HG03460 (cell line): ENCODE data around the gene FOLH1.
"Not testable (repeated sequence)": the region's sequence is repeated elsewhere in the genome, so short reads cannot be mapped to it uniquely, and the experiment has no call there.

ENCODE experiments used
- ATAC-seq: cut with Tn5 transposase; IDR thresholded peaks from one replicate; pipeline ENCODE4 v1.9.1; 2021; ENCODE audit not compliant: unreplicated experiment

FOLH1 gene

DNA sequence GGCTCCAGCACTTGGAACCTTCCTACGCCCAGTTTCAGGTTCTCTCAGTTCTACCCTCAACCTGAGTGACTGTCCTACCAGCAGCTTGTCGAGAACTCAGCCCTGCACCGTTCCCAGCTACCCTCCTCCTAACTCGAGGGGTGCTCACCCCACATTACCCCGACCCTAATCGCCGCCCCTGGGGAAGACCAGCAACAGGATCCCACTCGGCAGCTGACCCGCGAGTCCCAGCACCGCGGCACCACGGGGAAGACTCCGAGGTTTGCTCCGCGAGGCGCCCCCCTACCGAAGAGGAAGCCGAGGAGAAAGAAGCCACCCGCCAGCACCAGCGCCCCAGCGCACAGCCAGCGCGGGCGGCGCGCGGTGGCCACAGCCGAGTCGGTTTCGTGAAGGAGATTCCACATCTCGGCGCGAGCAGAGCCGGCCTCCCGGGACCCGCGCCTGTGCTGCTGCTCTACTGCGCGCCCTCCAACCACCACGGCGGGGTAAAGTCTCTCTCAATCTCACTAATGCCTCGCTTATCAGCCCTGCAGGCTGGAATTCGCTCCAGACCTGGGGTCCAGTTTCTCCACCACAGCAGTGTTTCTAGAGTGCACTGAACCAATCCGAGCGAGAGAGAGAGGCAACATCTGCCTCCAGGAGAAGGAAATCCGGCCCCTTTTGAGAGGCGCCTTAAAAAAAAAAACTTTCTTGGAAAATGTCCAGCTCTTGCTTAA is at the start of gene FOLH1:
Gene FOLH1, minus strand, starts transcription at position 597 of the 716 bp plus-strand sequence. Its CDS starts 193 bp downstream, at position 404.
- ATAC-seq = no peak

DNA sequence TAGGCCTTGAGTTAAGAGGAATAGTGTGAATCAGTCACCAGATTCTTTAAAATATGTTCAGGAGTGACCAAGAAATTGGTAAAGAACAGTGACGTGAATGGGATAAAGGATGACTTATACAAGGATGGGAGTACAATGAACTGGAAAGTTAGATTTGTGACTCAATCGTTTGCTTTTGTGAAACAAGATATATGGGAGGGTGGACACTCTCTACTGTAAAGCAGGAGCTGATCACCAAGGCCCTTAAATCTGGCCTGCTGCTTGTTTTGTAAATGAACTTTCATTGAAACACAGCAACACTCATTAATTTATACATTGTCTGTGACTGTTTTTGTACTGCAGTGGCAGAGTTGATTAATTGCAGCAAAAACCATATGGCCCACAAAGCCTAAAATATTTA is 46.7 kb upstream of the FOLH1 start:
- not testable (repeated sequence) for ATAC-seq

DNA sequence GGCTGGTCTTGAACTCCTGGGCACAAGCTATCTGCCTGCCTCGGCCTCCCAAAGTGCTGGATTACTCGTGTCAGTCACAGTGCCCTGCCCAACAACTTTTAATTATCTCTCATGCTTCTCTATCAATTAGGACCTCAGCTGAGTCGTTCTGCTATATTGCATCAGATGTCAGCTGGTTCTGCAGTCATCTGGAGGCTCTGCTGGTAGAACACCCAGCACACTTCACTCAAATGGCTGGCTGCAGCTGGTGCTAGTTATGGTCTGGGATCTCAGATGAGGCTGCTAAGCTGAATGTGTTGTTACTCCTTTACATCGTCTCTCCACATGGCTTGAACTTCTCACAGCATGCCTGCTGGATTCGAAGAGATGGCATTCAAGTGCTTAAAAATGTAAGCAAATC is 42.8 kb upstream of the FOLH1 start:
- not testable (repeated sequence) for ATAC-seq

- not testable (repeated sequence) for ATAC-seq
Measured at GRCh38 chr11:49250398-49251115, 42.2 kb upstream of the FOLH1 start.

DNA sequence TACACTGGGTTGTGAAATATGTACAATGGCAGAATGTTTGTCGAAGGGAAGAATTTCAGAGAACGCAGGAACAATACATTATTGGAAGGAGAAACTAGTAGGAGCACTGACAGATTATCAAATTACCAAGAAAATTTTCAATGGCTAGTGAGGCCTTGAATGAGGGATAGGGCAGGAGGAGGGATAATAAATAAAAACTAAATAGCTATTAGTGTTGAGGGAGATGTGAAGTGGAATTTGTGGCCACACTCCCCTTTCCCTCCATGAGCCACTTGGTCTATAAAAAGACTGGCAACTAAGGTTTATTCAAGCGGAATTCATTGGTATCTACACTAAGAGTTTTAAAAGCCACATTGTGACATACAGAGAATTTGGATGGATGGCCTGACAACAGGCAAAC is 41.0 kb upstream of the FOLH1 start:
- not testable (repeated sequence) for ATAC-seq

DNA sequence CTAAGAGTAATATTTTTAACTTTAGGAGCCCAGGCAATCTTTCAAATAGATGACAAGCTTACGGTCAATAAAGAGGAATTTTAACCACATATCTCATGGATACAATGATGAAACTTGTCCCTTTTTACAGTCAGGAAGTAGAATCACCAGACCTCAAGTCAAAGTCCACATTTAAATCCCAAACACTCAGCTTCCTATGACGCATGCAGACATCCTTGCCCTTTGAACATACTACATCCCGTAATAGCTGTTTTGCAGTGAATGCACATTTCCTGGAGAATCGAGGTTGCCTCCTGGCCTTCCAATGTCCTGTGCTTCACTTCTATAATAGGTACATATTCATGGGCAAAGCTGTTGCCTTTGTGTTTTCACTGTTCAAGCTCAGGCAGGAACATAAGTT is 25.3 kb upstream of the FOLH1 start:
- ATAC-seq = not testable (repeated sequence)

GRCh38 chr11:49233019-49233418 is 24.6 kb upstream of the FOLH1 start:
- not testable (repeated sequence) for ATAC-seq

DNA sequence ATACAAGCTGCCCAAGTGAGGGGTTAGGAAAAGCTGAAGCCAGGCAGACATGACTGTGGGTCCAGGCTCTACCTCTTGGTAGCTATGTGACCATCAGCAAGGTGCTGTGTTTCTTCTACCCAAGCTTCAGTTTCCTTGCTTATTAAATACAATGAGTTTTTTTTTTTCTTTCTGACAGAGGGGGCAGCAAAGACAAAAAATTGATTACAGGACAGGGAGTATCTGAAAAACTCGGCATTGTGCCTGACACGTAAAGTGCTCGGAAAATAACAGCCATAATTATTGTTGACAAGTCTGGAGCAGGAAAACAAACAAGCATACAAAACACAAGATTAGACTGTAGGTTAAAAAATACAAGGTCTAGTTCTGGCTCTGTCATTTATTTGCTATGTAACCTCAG is 23.3 kb upstream of the FOLH1 start:
- not testable (repeated sequence) for ATAC-seq

DNA sequence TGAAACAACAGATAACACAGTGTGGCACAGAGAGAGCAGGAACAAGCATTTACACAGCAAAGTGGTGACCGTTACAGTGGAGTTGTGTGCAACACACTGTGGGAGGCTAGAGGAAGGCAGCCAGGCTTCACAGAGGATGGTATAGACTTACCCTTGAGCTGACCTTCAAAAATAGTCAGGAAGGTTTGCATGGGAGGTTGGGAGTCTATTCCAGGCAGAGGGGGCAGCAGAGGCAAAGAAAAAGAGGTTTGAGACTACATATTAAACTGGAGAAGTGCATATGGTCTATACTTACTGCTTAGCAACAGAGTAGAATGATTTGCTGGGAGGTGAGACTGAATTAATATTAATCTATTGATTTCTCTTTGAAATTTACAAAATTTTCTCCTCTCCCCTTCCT is 22.1 kb upstream of the FOLH1 start:
- not testable (repeated sequence) for ATAC-seq

DNA sequence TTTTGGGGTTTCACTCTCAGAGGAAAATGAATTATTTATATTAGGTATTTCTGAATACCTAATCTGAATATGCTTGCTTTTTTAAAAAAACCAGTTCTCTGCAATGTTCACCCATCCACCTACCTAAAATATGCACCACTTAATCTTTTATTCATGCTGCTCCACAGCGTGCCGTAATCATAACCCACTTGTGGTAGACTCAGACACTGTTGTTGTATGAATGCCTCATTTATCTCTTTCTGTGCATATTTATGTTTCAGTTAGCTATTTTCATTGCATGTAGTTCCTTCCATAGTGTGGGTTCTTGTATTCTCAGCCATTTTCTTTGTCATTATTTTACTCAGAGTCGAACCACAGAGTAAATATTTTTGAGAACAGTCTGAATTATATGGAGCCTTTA is 21.6 kb upstream of the FOLH1 start:
- ATAC-seq = not testable (repeated sequence)

DNA sequence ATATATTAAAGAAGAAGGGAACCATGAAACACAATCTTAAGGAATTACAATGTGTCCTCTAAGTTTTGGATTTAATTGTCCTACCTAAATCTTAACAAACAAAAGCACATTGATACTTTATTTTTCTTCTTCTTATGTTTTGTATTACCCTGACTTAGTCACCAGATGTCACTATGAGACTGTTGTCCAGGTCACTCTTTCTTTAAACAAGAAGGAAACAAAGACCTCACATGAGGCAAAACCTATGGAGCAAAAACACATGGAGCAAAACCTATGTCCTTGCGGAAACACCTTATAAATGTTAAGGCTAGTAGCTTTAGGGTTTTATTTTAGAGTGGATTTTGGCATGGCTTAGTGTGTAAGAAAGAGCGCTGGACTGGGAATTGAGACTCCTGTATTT is 20.7 kb upstream of the FOLH1 start:
- not testable (repeated sequence) for ATAC-seq

DNA sequence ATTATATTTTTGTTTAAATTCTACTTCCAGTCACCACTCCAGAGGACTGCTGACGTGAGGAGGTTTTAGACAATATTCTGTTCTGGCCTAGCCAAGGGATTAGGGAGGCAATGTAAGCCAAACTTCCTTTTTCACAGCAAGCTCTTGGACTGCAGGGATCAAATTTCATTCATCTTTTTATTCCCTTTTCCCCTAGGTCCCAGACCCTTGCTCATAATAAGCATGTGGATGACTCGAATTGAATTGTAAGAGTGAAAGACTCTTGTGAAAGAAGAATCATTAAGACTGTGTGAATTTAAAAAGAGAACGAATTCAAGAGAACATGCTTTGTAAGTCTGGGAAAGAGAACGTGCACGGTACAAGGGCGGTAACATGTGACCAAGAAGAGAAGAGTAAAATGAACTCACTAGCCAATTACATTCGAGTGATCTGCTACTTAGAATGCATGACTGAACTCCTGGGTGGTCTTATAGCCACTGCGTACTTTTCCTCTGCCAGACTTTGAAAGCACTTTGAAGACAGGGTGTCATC is 16.9 kb upstream of the FOLH1 start:
- ATAC-seq = not testable (repeated sequence)

GRCh38 chr11:49221112-49221511 is 12.7 kb upstream of the FOLH1 start:
- no peak for ATAC-seq

DNA sequence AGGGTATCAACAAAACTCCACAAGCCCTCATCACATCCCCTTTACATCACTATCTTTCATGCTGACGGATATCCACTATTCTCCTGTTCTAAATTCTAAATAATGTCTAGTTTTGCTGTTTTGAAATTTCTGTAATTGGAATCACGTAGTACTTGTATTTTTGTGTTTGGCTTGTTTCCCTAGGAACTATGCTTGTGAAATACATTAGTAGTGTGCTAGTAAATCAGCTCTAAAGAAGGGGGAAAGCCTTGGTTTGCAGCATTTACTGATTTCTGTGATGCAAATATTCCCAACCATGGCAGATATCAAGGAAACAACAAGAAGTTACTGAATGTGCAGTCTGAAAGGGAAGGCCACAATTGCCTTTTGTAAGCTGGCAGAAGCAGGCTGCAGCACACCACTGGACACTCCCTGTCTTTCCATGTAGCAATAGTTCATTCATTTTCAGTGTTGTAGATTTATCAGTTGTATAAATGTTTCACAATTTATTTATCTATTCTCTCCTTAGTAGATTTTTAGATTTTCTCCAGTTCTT is 4.7 kb upstream of the FOLH1 start:
- no peak for ATAC-seq

DNA sequence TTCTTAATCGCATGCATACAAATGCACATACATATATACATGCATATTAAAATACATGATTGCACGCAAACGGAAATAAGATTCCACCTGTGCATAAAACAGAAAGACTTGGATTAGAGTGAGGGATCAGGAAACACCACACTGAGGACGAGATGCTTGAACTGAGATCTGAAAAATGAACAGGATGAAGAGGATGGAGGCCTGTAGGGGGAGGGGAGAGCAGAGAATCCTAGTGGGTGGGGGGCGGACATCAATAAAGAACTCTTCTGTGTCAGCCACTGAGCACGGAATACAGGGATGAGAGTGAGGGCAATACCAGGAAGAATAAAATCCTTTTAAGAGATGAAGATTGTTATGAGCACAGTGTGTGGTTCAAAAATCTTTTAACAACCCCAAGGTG is 1.4 kb downstream of the FOLH1 start:
- ATAC-seq = not testable (repeated sequence)

- no peak for ATAC-seq
Measured at GRCh38 chr11:49202287-49202976, 6.0 kb downstream of the FOLH1 start.

- not testable (repeated sequence) for ATAC-seq
Measured at GRCh38 chr11:49196775-49197174, 11.6 kb downstream of the FOLH1 start.

DNA sequence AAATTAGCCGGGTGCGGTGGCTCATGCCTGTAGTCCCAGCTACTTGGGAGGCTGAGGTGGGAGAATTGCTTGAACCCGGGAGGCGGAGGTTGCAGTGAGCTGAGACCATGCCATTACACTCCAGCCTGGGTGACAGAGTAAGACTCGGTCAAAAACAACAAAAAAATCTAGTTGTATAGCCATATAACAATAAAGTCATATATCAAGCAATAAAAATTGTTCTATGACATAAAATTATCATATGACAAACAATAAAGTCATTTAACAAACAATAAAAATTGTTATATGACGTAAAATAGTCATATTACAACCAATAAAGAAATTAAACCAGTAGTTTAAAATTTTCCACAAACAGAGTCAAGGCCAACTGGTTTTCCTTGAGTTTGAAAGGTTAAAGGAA is 12.4 kb downstream of the FOLH1 start:
- not testable (repeated sequence) for ATAC-seq

GRCh38 chr11:49190287-49190686 is 18.1 kb downstream of the FOLH1 start:
- not testable (repeated sequence) for ATAC-seq

DNA sequence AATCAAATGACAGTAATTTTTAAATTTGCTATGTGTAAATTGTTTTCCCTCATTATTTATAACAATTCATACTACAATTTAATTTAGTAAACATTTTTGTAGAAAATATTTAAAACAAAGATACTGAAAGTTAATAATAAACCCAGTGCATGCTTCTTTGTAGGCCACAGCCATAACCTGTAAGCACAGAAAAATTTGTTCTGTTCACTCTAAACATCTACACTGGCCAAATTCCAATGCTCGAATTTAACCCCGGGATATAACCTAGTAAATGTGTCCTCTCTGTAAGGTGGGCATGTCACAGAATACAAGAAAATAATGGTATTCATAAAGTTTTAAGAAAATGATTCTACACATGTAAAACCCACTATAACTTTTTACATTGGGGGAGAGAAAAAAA is 22.2 kb downstream of the FOLH1 start:
- ATAC-seq = not testable (repeated sequence)

- not testable (repeated sequence) for ATAC-seq
Measured at GRCh38 chr11:49185597-49185996, 22.8 kb downstream of the FOLH1 start.
